Cortex of kidney (tissue), 1 donor: Measurements from ENCODE around the gene FRMD4A.

Experiments
- DNase-seq: peaks from one replicate; lab custom pipeline; 2025; lab: John Stamatoyannopoulos, UW

Gene FRMD4A

DNA sequence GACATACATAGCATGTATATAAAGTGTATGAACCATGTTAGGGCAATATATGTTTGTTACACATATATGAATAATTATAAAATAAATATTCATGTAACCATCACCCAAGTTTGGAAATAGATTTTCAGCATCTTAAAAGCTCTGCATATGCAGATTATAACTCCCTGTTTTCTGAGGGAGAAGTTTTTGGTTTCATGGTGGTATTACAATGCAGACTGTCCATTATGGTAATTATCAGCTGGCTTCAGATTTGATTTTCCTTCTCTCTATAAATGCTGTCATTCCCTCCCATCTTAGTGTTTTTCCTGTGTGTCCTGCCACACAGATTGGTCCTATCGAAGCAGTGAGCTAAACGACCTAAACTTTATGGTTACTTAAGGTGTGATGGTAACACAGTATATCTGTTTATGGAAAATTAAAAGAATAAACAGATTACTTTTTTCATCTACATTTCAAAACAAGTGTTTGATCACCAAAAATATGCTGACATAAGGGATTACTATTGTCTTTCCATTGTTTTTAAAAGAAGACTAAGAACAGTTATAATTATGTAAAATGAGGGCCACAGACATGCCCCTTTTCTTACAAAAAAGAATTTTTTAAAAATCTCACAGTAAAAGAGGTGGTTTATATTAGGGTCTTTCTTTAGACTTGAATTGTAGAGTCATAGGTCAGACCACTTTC is 726.2 kb downstream of the FRMD4A start:
- no peak for DNase-seq

DNA sequence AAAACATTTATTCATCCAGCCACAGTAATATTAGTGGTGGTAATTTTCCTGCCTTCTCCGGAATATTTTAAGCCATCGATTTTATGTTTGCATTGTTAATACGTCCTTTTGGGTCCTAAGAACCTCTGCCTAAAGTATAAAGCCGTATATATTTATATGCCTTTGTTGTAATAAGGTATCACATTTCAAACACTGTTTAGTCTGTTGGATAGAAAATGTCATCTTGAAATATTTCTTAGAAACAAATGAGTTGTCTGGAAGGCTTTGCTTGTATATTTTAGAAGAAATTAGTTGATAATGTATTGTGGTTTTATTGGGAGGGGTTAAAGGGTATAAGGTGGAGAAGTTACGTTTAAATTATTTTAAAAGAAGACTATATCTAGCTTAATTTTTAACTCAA is 732.8 kb downstream of the FRMD4A start:
- no peak for DNase-seq

DNA sequence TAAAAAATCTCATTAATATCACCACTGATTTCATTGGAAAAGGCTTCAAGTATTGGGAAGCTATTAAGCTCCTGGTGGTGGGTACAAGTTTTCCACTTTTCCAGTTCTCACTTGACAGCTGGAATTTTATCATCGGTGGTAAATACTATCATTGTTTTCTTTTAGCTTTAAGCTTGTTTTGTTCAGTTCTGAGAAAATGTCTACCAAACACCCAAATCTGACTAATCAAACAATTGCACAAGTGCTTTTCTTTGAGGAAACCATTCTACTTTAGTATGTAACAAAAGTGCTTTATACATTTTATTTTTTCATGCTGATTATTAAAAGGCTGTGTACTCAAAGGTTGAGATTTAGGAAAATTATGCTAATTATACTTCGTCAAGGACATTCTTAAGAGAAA is 736.1 kb downstream of the FRMD4A start:
- no peak for DNase-seq
